Keratinocyte (primary cell): Measurements from ENCODE around the gene INHBC. TPM values are rescaled to one million over a fixed set of nuclear protein-coding genes. Genes with fewer than 3 reads are reported as not detected.

Experiments used
- DNase-seq: peaks from one replicate; pipeline ENCODE4 v3.0.0-alpha.2; 2011; ENCODE audit warnings: low read depth, missing footprints, low spot score
- FAIRE-seq: peaks from 2 replicates; lab custom pipeline; 2011; peaks lifted over from hg19 to GRCh38; lab: Jason Lieb, UNC
- H2AFZ ChIP-seq: 2 replicates; pipeline ENCODE4 v1.6.0; 2012; ENCODE audit warnings: low read length, control low read depth, inconsistent platforms; ENCODE audit not compliant: control insufficient read depth
- H3K27ac ChIP-seq: 2 replicates; pipeline ENCODE4 v1.5.1; 2011; ENCODE audit warnings: low read length; ENCODE audit not compliant: control insufficient read depth, insufficient read depth
- H3K27me3 ChIP-seq: 3 replicates; pipeline ENCODE4 v1.6.0; 2011; ENCODE audit warnings: low read length; ENCODE audit not compliant: control insufficient read depth, insufficient read depth; ENCODE audit errors: extremely low read depth
- H3K36me3 ChIP-seq, 2 experiments: 2 replicates in 1 of 2; 3 replicates in 1 of 2; pipeline ENCODE4 v1.5.1; 2011; ENCODE audit warnings: low read length in 2 of 2, mild to moderate bottlenecking in 1 of 2; ENCODE audit not compliant: control insufficient read depth in 2 of 2, insufficient read depth in 2 of 2; ENCODE audit errors: extremely low read depth in 1 of 2
- H3K4me1 ChIP-seq: 3 replicates; pipeline ENCODE4 v1.5.1; 2011; ENCODE audit warnings: low read length; ENCODE audit not compliant: control insufficient read depth, insufficient read depth; ENCODE audit errors: extremely low read depth
- H3K4me2 ChIP-seq: 3 replicates; pipeline ENCODE4 v1.6.0; 2011; ENCODE audit warnings: low read depth, low read length; ENCODE audit not compliant: control insufficient read depth, insufficient read depth; ENCODE audit errors: extremely low read depth
- H3K4me3 ChIP-seq, 3 experiments: fragments of 200-600 bp in 1 of 3; sonication (generic) in 1 of 3; 2 replicates in 2 of 3; 3 replicates in 1 of 3; pipeline ENCODE4 v1.5.1; 2011 to 2016; ENCODE audit warnings: low read length in 3 of 3, mild to moderate bottlenecking in 3 of 3, control low read depth in 2 of 3, inconsistent platforms in 1 of 3, low read depth in 1 of 3, mixed read lengths in 1 of 3, mixed run types in 1 of 3, moderate library complexity in 1 of 3; ENCODE audit not compliant: control insufficient read depth in 2 of 3, insufficient read depth in 2 of 3; ENCODE audit errors: extremely low read depth in 1 of 3
- H3K79me2 ChIP-seq: 2 replicates; pipeline ENCODE4 v1.6.0; 2012; ENCODE audit warnings: low read length; ENCODE audit not compliant: control insufficient read depth, insufficient read depth
- H3K9ac ChIP-seq: 3 replicates; pipeline ENCODE4 v1.6.0; 2011; ENCODE audit warnings: low read length; ENCODE audit not compliant: control insufficient read depth, insufficient read depth; ENCODE audit errors: extremely low read depth
- H3K9me1 ChIP-seq: 3 replicates; pipeline ENCODE4 v1.6.0; 2011; ENCODE audit warnings: low read length; ENCODE audit not compliant: control insufficient read depth, insufficient read depth; ENCODE audit errors: extremely low read depth
- H3K9me3 ChIP-seq: 2 replicates; pipeline ENCODE4 v1.5.1; 2012; ENCODE audit warnings: low read depth, low read length; ENCODE audit not compliant: control insufficient read depth
- H4K20me1 ChIP-seq: 3 replicates; pipeline ENCODE4 v1.6.0; 2011; ENCODE audit warnings: low read length; ENCODE audit not compliant: control insufficient read depth, insufficient read depth; ENCODE audit errors: extremely low read depth
- EZH2 ChIP-seq: IDR thresholded peaks from one replicate; pipeline ENCODE4 v1.6.1; 2012; ENCODE audit warnings: inconsistent platforms, mild to moderate bottlenecking, low read length, moderate library complexity
- dilution Hi-C: fragments of 300-500 bp; cut with MboI; formaldehyde crosslinking; loops from one replicate; pipeline ENCODE4 v1.7.0; 2020; ENCODE audit warnings: low sequenced_read_pairs; ENCODE audit not compliant: extremely low pct_ligation_motif_present
- polyA plus RNA-seq, 5 experiments: library from polyadenylated mRNA; depleted of rRNA in 3 of 5; stranded (reverse) in 3 of 5; stranded (forward) in 1 of 5; unstranded in 1 of 5; fragments of >200 nt; gene quantifications; 1 replicate in 1 of 5; 2 replicates in 3 of 5; 3 replicates in 1 of 5; pipeline versions ENCODE4 v1.2.1 to v1.2.3, GENCODE V29; 2011 to 2012; ENCODE audit warnings: missing spikeins in 2 of 5, low read depth in 1 of 5, low replicate concordance in 1 of 5
- TF ChIP-seq, protein P1 (sequence below), 3 experiments: IDR thresholded peaks in 1 of 3; conservative IDR thresholded peaks in 1 of 3; optimal IDR thresholded peaks in 1 of 3; 2 replicates in 2 of 3; 3 replicates in 1 of 3; pipeline versions ENCODE3 to v1.5.1; 2011; ENCODE audit warnings: low read length in 3 of 3, mild to moderate bottlenecking in 3 of 3, moderate library complexity in 2 of 3, control low read depth in 1 of 3, inconsistent platforms in 1 of 3; ENCODE audit not compliant: insufficient read depth in 2 of 3; ENCODE audit errors: extremely low read depth in 1 of 3

INHBC gene
- polyA plus RNA-seq, 1 donor (not counting 4 experiments of a cell fraction or from before 2014, with no cell fraction given), result 0.04 TPM

- Histone ChIP-seq H3K4me3 (no peak overlapping the region), H3K79me2 (peaks cover 2% of the 10 kb centered on the region), H3K9me1 (no peaks in the 10 kb centered on the region), H3K36me3 (peaks cover 26 to 43% of the 10 kb centered on the region in 2 experiments), H3K4me2 (no peak overlapping the region), H3K27me3 (no peaks in the 10 kb centered on the region), H3K9me3 (no peaks in the 10 kb centered on the region), H2AFZ (no peak overlapping the region), H4K20me1 (no peaks in the 10 kb centered on the region), H3K4me1 (no peaks in the 10 kb centered on the region), H3K9ac (no peak overlapping the region), H3K27ac (no peak overlapping the region)
- no peak for FAIRE-seq
- DNase-seq, result no peak
- TF ChIP-seq EZH2, result no peak
- TF ChIP-seq, protein P1, sequence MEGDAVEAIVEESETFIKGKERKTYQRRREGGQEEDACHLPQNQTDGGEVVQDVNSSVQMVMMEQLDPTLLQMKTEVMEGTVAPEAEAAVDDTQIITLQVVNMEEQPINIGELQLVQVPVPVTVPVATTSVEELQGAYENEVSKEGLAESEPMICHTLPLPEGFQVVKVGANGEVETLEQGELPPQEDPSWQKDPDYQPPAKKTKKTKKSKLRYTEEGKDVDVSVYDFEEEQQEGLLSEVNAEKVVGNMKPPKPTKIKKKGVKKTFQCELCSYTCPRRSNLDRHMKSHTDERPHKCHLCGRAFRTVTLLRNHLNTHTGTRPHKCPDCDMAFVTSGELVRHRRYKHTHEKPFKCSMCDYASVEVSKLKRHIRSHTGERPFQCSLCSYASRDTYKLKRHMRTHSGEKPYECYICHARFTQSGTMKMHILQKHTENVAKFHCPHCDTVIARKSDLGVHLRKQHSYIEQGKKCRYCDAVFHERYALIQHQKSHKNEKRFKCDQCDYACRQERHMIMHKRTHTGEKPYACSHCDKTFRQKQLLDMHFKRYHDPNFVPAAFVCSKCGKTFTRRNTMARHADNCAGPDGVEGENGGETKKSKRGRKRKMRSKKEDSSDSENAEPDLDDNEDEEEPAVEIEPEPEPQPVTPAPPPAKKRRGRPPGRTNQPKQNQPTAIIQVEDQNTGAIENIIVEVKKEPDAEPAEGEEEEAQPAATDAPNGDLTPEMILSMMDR (optimal IDR thresholded peaks at IDR 0.05 in 1 of 3, IDR thresholded peaks at IDR 0.05 in 1 of 3, conservative IDR thresholded peaks at IDR 0.05 in 1 of 3; ENCODE audit: extremely low read depth in 1 of 3, insufficient read depth in 2 of 3, low read length in 3 of 3), result no peak
- dilution Hi-C loops, result no loop called here
Measured at GRCh38 chr12:57496822-57497221, 62.2 kb downstream of the INHBC start.

GRCh38 chr12:57497223-57498131 is 62.9 kb downstream of the INHBC start:
- Histone ChIP-seq H3K9me1 (no peaks in the 10 kb centered on the region), H3K27me3 (no peaks in the 10 kb centered on the region), H4K20me1 (no peaks in the 10 kb centered on the region), H3K4me1 (no peaks in the 10 kb centered on the region), H3K9me3 (no peaks in the 10 kb centered on the region), H3K4me3 (no peak overlapping the region), H3K4me2 (no peak overlapping the region), H3K9ac (no peak overlapping the region), H2AFZ (no peak overlapping the region), H3K36me3 (peaks cover 26 to 47% of the 10 kb centered on the region in 2 experiments), H3K27ac (no peak overlapping the region), H3K79me2 (peaks cover 2% of the 10 kb centered on the region)
- TF ChIP-seq, protein P1 (optimal IDR thresholded peaks at IDR 0.05 in 1 of 3, IDR thresholded peaks at IDR 0.05 in 1 of 3, conservative IDR thresholded peaks at IDR 0.05 in 1 of 3; ENCODE audit: extremely low read depth in 1 of 3, insufficient read depth in 2 of 3, low read length in 3 of 3), result no peak
- TF ChIP-seq EZH2, result no peak
- dilution Hi-C loops, result no loop called here
- DNase-seq, result no peak
- FAIRE-seq, result no peak
